ENCODE results near the gene ANKRD63. TPM values are rescaled to one million over a fixed set of nuclear protein-coding genes. Genes with fewer than 3 reads are reported as not detected.
A peak's percentile ranks its signal among the peaks of the same experiment; 100 is the strongest.

The ANKRD63 gene
- total RNA-seq, 4 donors from 2014 or later: not detected

DNA sequence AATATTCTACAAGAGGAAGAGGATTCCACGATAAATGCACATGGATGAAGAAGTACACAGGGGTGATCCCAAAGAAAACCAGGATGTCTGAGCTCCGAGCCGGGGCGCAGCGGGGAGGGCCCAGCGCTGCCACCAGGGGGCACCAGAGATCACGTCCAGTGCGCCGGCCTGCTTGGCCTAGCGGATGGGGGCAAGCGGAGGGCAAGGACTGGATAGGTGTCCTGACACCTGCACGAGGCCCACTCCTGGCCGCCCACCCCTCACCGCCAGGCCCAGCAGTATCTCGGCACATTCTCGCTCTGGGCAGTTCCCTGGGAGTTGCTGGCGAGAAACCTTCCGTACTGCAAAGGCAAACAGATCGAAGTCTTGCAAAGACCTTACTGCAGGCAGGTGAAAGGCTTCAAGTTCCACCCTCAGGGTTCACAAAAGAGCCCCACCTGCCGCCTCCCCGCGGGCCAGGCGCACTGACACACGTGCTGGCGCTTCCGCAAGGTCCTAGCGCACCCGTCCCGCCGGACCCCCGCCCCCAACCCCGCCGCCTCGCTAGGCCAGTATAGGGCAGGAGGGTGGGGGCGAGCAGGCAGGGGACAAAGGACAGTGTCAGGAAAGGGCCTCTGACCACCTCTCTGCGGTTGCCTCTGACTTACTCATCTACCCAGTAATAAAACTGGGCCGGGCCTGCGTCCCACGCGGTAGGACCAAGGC is 3.3 kb downstream of the ANKRD63 start:
- Histone ChIP-seq H3K4me3 (peak overlapping the region in 1 of 4 donors; percentile 2), H3K27ac (no peak overlapping the region), H3K9me3 (no peaks in the 10 kb centered on the region), H3K27me3 (peaks cover 0 to 74% of the 10 kb centered on the region in 2 donors), H3K36me3 (no peaks in the 10 kb centered on the region), H3K4me1 (peaks cover 0 to 41% (median 20%) of the 10 kb centered on the region in 4 donors)
- DNase-seq (ENCODE audit: low spot score in 2 of 2): peak; percentile 53 to 70
- TF ChIP-seq POLR2A (IDR thresholded peaks at IDR 0.05) (no peak), EP300 (IDR thresholded peaks at IDR 0.05) (no peak)
- TF ChIP-seq, protein P1, sequence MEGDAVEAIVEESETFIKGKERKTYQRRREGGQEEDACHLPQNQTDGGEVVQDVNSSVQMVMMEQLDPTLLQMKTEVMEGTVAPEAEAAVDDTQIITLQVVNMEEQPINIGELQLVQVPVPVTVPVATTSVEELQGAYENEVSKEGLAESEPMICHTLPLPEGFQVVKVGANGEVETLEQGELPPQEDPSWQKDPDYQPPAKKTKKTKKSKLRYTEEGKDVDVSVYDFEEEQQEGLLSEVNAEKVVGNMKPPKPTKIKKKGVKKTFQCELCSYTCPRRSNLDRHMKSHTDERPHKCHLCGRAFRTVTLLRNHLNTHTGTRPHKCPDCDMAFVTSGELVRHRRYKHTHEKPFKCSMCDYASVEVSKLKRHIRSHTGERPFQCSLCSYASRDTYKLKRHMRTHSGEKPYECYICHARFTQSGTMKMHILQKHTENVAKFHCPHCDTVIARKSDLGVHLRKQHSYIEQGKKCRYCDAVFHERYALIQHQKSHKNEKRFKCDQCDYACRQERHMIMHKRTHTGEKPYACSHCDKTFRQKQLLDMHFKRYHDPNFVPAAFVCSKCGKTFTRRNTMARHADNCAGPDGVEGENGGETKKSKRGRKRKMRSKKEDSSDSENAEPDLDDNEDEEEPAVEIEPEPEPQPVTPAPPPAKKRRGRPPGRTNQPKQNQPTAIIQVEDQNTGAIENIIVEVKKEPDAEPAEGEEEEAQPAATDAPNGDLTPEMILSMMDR (IDR thresholded peaks at IDR 0.05): peak; percentile 94 to 99 (median 96)
- WGBS, 2 donors: 25 to 27% methylated on average over 35 to 39 of the region's 40 CpGs

DNA sequence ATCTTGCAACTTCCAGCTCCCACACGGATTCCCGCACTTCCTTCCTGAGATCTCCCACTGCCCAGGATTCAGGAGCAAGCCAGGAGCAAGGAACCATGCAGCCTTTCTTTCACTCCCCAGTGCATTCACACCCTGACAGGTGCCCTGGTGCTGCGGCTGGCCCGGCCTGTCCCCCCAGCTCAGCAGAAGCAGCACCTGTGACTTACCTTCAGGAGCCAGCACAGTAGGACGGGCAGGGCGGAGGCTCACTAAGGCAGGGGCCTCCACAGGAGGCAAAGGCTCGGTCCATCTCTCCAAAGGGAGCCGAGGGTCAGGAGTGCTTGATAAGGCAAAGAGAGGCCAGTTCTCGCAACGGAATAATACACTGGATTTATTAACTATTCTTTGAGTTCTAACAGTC is 4.8 kb downstream of the ANKRD63 start:
- Histone ChIP-seq H3K9me3 (no peaks in the 10 kb centered on the region), H3K27me3 (peaks cover 0 to 59% of the 10 kb centered on the region in 2 donors), H3K36me3 (no peaks in the 10 kb centered on the region), H3K27ac (no peak overlapping the region), H3K4me1 (peaks cover 0 to 31% (median 18%) of the 10 kb centered on the region in 4 donors), H3K4me3 (no peak overlapping the region)
- DNase-seq (ENCODE audit: low spot score in 2 of 2): no peak
- TF ChIP-seq EP300 (IDR thresholded peaks at IDR 0.05) (no peak), POLR2A (IDR thresholded peaks at IDR 0.05) (no peak)
- TF ChIP-seq, protein P1 (IDR thresholded peaks at IDR 0.05): no peak
- 71 to 80% methylated on average over 9 of the region's 10 CpGs for WGBS, 2 donors

DNA sequence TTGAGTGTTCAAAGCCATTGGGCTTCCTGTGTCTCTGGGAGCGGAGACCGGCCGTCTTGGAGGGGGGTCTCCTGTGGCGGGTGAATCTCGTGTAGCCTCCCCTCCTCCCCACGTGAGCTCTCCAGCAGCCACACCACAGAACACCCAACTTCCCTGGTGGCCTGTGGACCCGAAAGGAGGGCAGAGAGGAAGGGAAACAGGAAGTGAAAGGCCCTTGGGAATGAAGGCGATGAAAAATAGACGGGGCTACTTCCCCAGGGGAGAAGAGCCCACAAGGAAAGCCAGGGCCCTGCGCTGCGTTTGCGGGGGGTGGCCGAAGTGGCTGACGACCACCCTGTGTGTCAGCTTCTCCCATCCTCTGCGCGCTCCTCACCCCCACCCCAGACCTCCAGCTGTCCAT is 5.4 kb downstream of the ANKRD63 start:
- TF ChIP-seq, protein P1 (IDR thresholded peaks at IDR 0.05): no peak
- TF ChIP-seq EP300 (IDR thresholded peaks at IDR 0.05): no peak
- TF ChIP-seq POLR2A (IDR thresholded peaks at IDR 0.05): no peak
- Histone ChIP-seq H3K36me3 (no peaks in the 10 kb centered on the region), H3K4me3 (no peak overlapping the region), H3K27me3 (peaks cover 0 to 53% of the 10 kb centered on the region in 2 donors), H3K4me1 (peaks cover 0 to 26% (median 12%) of the 10 kb centered on the region in 4 donors), H3K27ac (no peak overlapping the region), H3K9me3 (no peaks in the 10 kb centered on the region)
- 41 to 46% methylated on average over 16 of the region's 16 CpGs for WGBS, 2 donors
- no peak for DNase-seq (ENCODE audit: low spot score in 2 of 2)

DNA sequence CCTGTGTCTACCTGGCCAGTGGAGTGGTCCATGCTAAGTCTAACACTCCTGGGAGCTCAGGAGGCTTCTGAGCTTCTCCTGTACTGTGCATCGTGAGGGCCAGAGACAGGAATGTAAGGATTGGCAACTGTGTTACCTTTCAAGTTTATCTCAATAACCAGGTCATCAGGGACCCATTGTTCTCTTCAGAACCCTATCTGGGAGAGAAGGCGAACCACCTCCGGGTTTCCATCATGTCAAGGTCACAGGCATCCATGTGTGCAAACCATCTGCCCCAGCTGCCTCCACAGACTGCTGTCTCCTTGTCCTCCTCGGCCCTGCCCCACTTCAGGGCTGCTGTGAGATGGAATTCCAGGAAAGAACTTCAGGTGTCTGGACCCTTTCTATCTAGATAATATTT is 5.9 kb downstream of the ANKRD63 start:
- no peak for DNase-seq (ENCODE audit: low spot score in 2 of 2)
- Histone ChIP-seq H3K4me1 (peaks cover 0 to 20% (median 8%) of the 10 kb centered on the region in 4 donors), H3K27me3 (peaks cover 0 to 48% of the 10 kb centered on the region in 2 donors), H3K4me3 (no peak overlapping the region), H3K9me3 (no peaks in the 10 kb centered on the region), H3K36me3 (no peaks in the 10 kb centered on the region), H3K27ac (no peak overlapping the region)
- WGBS, 2 donors: 66 to 67% methylated on average over 4 of the region's 4 CpGs
- TF ChIP-seq POLR2A (IDR thresholded peaks at IDR 0.05): no peak
- TF ChIP-seq, protein P1 (IDR thresholded peaks at IDR 0.05): no peak
- TF ChIP-seq EP300 (IDR thresholded peaks at IDR 0.05): no peak

DNA sequence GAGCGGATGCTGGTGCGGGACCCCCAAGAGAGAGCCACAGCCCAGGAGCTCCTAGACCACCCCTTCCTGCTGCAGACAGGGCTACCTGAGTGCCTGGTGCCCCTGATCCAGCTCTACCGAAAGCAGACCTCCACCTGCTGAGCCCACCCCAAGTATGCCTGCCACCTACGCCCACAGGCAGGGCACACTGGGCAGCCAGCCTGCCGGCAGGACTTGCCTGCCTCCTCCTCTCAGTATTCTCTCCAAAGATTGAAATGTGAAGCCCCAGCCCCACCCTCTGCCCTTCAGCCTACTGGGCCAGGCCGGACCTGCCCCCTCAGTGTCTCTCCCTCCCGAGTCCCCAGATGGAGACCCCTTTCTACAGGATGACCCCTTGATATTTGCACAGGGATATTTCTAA is 6.9 kb downstream of the ANKRD63 start:
- no peak overlapping the region for H3K4me3 ChIP-seq
- DNase-seq (ENCODE audit: low spot score in 2 of 2): no peak
- H3K9me3 ChIP-seq: no peaks in the 10 kb centered on the region
- H3K27ac ChIP-seq: no peak overlapping the region
- H3K27me3 ChIP-seq: peaks cover 0 to 41% of the 10 kb centered on the region in 2 donors
- H3K36me3 ChIP-seq: no peaks in the 10 kb centered on the region
- TF ChIP-seq POLR2A (IDR thresholded peaks at IDR 0.05): no peak
- TF ChIP-seq, protein P1 (IDR thresholded peaks at IDR 0.05): no peak
- no peak for TF ChIP-seq EP300 (IDR thresholded peaks at IDR 0.05)
- WGBS, 2 donors: 66 to 70% methylated on average over 5 to 7 of the region's 7 CpGs
- H3K4me1 ChIP-seq: peaks cover 0 to 12% (median 5%) of the 10 kb centered on the region in 4 donors

Data from tibial nerve (tissue), 4 donors.